Progenitor cell of endocrine pancreas (in vitro differentiated cells): ENCODE results near the gene ASB16. TPM values are rescaled to one million over a fixed set of nuclear protein-coding genes. Genes with fewer than 3 reads are reported as not detected.
A peak's percentile ranks its signal among the peaks of the same experiment; 100 is the strongest.

Source experiments
- DNase-seq: peaks from one replicate; pipeline ENCODE4 v3.0.0; 2021; ENCODE audit warnings: low spot score; ENCODE audit not compliant: unreplicated experiment
- H3K27ac Mint-ChIP-seq: 2 replicates; pipeline ENCODE4 v1.8.0; 2021; ENCODE audit warnings: mild to moderate bottlenecking, moderate library complexity, mixed read lengths
- H3K27me3 Mint-ChIP-seq: 2 replicates; pipeline ENCODE4 v1.8.0; 2021; ENCODE audit warnings: mixed read lengths
- H3K36me3 Mint-ChIP-seq: 2 replicates; pipeline ENCODE4 v1.8.0; 2022; ENCODE audit warnings: mixed read lengths; ENCODE audit not compliant: insufficient read depth
- H3K4me1 Mint-ChIP-seq: 2 replicates; pipeline ENCODE4 v1.8.0; 2021; ENCODE audit warnings: low read depth, mixed read lengths
- H3K4me3 Mint-ChIP-seq: 2 replicates; pipeline ENCODE4 v1.8.0; 2021; ENCODE audit warnings: low read depth, mild to moderate bottlenecking, moderate library complexity, mixed read lengths
- H3K9me3 Mint-ChIP-seq: 2 replicates; pipeline ENCODE4 v1.8.0; 2021; ENCODE audit warnings: low read depth, mixed read lengths
- CTCF ChIP-seq: fragments of 200-600 bp; sonication (generic); IDR thresholded peaks from one replicate; pipeline ENCODE4 v1.5.0; 2021; ENCODE audit warnings: antibody characterized with exemption, mild to moderate bottlenecking; ENCODE audit not compliant: unreplicated experiment
- total RNA-seq: library from RNA; stranded (reverse); gene quantifications from 2 replicates; pipeline ENCODE4 v1.2.1, GENCODE V29; 2021

ASB16 gene
- total RNA-seq, 1 donor from 2014 or later = 0.89 TPM

DNA sequence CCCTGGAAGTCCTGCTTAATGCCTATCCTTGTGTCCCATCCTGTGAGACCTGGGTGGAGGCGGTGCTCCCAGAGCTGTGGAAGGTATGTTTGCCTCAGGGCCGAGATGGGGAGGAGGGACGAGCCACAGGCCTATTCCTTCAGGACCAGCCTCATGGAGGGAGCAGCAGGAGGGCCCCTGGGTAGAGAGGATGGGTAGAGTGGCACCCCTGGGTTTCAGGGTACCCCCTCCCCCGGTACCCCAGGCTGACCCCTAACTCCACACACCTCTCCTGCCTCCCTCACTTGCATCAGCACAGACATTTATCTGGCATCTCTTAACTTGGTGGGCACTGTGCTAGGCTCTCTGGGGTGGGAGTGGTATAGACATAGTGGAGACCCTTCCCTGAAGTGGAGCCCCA lies 7.1 kb downstream of the ASB16 start:
- DNase-seq = no peak
- no peak overlapping the region for H3K4me3 Mint-ChIP-seq

GRCh38 chr17:44178133-44178532 lies 7.6 kb downstream of the ASB16 start:
- Mint-ChIP-seq H3K36me3 (peaks cover 20% of the 10 kb centered on the region), H3K9me3 (no peaks in the 10 kb centered on the region), H3K4me1 (no peaks in the 10 kb centered on the region), H3K27me3 (no peaks in the 10 kb centered on the region), H3K27ac (no peak overlapping the region), H3K4me3 (no peak overlapping the region)
- no peak for DNase-seq
- no peak for TF ChIP-seq CTCF

More for the DNA sequence above, 7.1 kb downstream of the ASB16 start:
- Mint-ChIP-seq H3K4me1 (no peaks in the 10 kb centered on the region), H3K36me3 (peaks cover 20% of the 10 kb centered on the region), H3K9me3 (no peaks in the 10 kb centered on the region), H3K27me3 (no peaks in the 10 kb centered on the region), H3K27ac (peak overlapping the region; percentile 24)
- no peak for TF ChIP-seq CTCF

DNA sequence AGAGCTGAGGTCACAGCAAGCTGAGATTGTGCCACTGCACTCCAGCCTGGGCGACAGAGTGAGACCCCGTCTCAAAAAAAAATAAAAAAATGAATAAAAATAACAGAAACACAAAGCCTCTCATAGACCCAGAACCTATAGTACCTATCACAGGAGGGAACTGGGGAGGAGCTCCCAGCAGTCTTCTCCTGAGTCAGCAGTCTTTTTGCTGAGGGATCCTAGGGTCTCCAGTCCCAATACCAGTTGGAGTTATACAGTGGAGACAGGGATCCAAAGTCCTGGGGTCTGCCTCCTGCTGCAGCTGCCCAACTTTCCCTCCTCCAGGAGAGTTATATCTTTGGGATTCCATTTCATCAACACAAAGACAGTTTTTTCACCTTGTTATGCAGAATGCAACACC lies 12.5 kb downstream of the ASB16 start:
- peaks cover 15% of the 10 kb centered on the region for H3K36me3 Mint-ChIP-seq
- H3K9me3 Mint-ChIP-seq = no peaks in the 10 kb centered on the region
- no peak for TF ChIP-seq CTCF
- no peak for DNase-seq
- H3K27ac Mint-ChIP-seq = no peak overlapping the region
- no peaks in the 10 kb centered on the region for H3K27me3 Mint-ChIP-seq
- peaks cover 13% of the 10 kb centered on the region for H3K4me1 Mint-ChIP-seq
- H3K4me3 Mint-ChIP-seq = no peak overlapping the region

- Mint-ChIP-seq H3K27me3 (no peaks in the 10 kb centered on the region), H3K36me3 (peaks cover 10% of the 10 kb centered on the region), H3K4me1 (peaks cover 14% of the 10 kb centered on the region), H3K27ac (peak overlapping the region; percentile 49), H3K4me3 (no peak overlapping the region), H3K9me3 (no peaks in the 10 kb centered on the region)
- no peak for DNase-seq
- no peak for TF ChIP-seq CTCF
These were observed 13.8 kb downstream of the ASB16 start for GRCh38 chr17:44184212-44184810.

DNA sequence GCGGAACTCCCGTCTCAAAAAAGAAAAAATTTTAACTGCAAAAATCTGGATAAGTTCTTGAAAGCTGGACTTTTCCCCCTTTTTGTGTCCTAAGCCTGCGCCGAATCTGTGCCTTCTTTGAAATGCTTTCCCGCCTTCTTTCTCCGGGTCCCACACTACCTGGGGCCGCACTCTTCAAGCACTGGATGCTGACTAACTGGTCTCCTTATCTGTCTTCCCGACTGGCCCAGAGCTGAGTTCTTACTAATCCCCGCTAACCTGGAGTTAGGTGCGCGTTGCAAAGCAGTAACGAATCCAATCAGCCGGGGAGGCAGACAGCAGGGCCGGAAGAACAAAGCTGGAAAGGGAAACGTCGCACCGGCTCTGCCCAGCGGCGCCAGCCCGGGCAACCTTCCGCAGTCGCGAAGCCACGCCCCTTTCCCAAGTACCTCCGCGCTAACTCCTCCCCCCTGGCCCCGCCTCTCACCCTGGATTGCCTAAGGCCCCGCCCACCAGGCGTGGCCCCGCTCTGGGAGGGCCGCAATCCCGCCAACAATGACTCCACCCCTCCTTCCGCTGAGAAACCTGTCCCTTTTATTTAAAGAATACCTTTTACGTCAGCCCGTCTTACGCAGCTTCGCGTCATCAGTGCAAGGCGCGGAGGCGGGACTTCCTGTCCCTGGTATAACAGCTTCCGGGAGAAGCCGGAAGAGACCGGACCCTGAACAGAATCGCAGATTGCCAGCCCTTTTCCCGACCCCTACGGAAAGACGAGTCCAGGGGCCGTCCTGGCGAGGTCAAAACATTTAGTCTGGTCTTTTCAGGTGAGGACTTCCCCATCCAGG lies 16.0 kb downstream of the ASB16 start, which contains the start of gene TMUB2:
Gene TMUB2, plus strand, starts transcription at position 666 of the 824 bp plus-strand sequence. CDS start 737 bp downstream, outside the sequence.
- H3K36me3 Mint-ChIP-seq = peaks cover 14% of the 10 kb centered on the region
- H3K27ac Mint-ChIP-seq = peak within 1 kb of the TSS; percentile 99
- peak within 1 kb of the TSS; percentile 97 for H3K4me3 Mint-ChIP-seq
- H3K4me1 Mint-ChIP-seq = peaks cover 14% of the 10 kb centered on the region
- no peak for TF ChIP-seq CTCF
- H3K9me3 Mint-ChIP-seq = no peaks in the 10 kb centered on the region
- H3K27me3 Mint-ChIP-seq = no peaks in the 10 kb centered on the region
- peak; percentile 98 for DNase-seq
